Measurements from ENCODE around the gene RCAN2. TPM values are rescaled to one million over a fixed set of nuclear protein-coding genes. Genes with fewer than 3 reads are reported as not detected.
"Not testable (repeated sequence)": the region's sequence is repeated elsewhere in the genome, so short reads cannot be mapped to it uniquely, and the experiment has no call there.

Gene RCAN2
- polyA plus RNA-seq, 3 donors from 2014 or later: not detected

GRCh38 chr6:46340246-46340645 is 151.0 kb downstream of the RCAN2 start:
- H3K9me3 Mint-ChIP-seq: peaks cover 0 to 6% (median 0%) of the 10 kb centered on the region in 6 donors
- no peaks in the 10 kb centered on the region for H3K4me1 Mint-ChIP-seq
- H3K27me3 Mint-ChIP-seq (ENCODE audit: low read depth in 3 of 3): peaks cover 0 to 3% (median 3%) of the 10 kb centered on the region in 3 donors
- H3K36me3 Mint-ChIP-seq: peaks cover 0 to 4% (median 0%) of the 10 kb centered on the region in 3 donors
- H3K27ac Mint-ChIP-seq: no peak overlapping the region
- no peak for DNase-seq
- no peak overlapping the region for H3K4me3 Mint-ChIP-seq

GRCh38 chr6:46338131-46338530 is 153.1 kb downstream of the RCAN2 start:
- Mint-ChIP-seq H3K27me3 (ENCODE audit: low read depth in 3 of 3) (peaks cover 0 to 7% (median 5%) of the 10 kb centered on the region in 3 donors), H3K4me3 (no peak overlapping the region), H3K27ac (no peak overlapping the region), H3K9me3 (peaks cover 0 to 6% (median 0%) of the 10 kb centered on the region in 6 donors), H3K36me3 (peaks cover 0 to 4% (median 0%) of the 10 kb centered on the region in 3 donors), H3K4me1 (no peaks in the 10 kb centered on the region)
- no peak for DNase-seq

GRCh38 chr6:46334442-46334841 is 156.8 kb downstream of the RCAN2 start:
- H3K36me3 Mint-ChIP-seq: no peaks in the 10 kb centered on the region
- no peak overlapping the region for H3K27ac Mint-ChIP-seq
- H3K27me3 Mint-ChIP-seq (ENCODE audit: low read depth in 3 of 3): peaks cover 1 to 7% (median 3%) of the 10 kb centered on the region in 3 donors
- no peak for DNase-seq
- H3K4me1 Mint-ChIP-seq: no peaks in the 10 kb centered on the region
- H3K4me3 Mint-ChIP-seq: no peak overlapping the region
- H3K9me3 Mint-ChIP-seq: peaks cover 0 to 2% (median 0%) of the 10 kb centered on the region in 6 donors

GRCh38 chr6:46333481-46333880 is 157.8 kb downstream of the RCAN2 start:
- no peak overlapping the region for H3K27ac Mint-ChIP-seq
- H3K4me1 Mint-ChIP-seq: no peaks in the 10 kb centered on the region
- peaks cover 1 to 7% (median 3%) of the 10 kb centered on the region in 3 donors for H3K27me3 Mint-ChIP-seq (ENCODE audit: low read depth in 3 of 3)
- no peak for DNase-seq
- no peak overlapping the region for H3K4me3 Mint-ChIP-seq
- H3K9me3 Mint-ChIP-seq: peaks cover 0 to 2% (median 0%) of the 10 kb centered on the region in 6 donors
- H3K36me3 Mint-ChIP-seq: no peaks in the 10 kb centered on the region

- H3K27me3 Mint-ChIP-seq (ENCODE audit: low read depth in 3 of 3); H3K36me3 Mint-ChIP-seq; H3K27ac Mint-ChIP-seq; DNase-seq; H3K4me3 Mint-ChIP-seq; H3K9me3 Mint-ChIP-seq; H3K4me1 Mint-ChIP-seq: not testable (repeated sequence)
Observed at GRCh38 chr6:46332448-46332847, 158.8 kb downstream of the RCAN2 start.

GRCh38 chr6:46331461-46331860 is 159.8 kb downstream of the RCAN2 start:
- Mint-ChIP-seq H3K9me3 (peaks cover 0 to 2% (median 0%) of the 10 kb centered on the region in 6 donors), H3K4me1 (no peaks in the 10 kb centered on the region), H3K4me3 (no peak overlapping the region), H3K36me3 (no peaks in the 10 kb centered on the region), H3K27me3 (ENCODE audit: low read depth in 3 of 3) (peaks cover 1 to 7% (median 3%) of the 10 kb centered on the region in 3 donors), H3K27ac (no peak overlapping the region)
- no peak for DNase-seq

- Mint-ChIP-seq H3K4me1 (peaks cover 12 to 17% of the 10 kb centered on the region in 2 donors), H3K4me3 (no peak overlapping the region), H3K9me3 (peaks cover 0 to 2% (median 0%) of the 10 kb centered on the region in 6 donors), H3K27me3 (ENCODE audit: low read depth in 3 of 3) (peaks cover 1 to 4% (median 3%) of the 10 kb centered on the region in 3 donors), H3K36me3 (no peaks in the 10 kb centered on the region), H3K27ac (no peak overlapping the region)
- DNase-seq: no peak
Observed at GRCh38 chr6:46329568-46329967, 161.7 kb downstream of the RCAN2 start.

GRCh38 chr6:46327779-46328178 is 163.5 kb downstream of the RCAN2 start:
- Mint-ChIP-seq H3K9me3 (no peaks in the 10 kb centered on the region), H3K27ac (no peak overlapping the region), H3K36me3 (no peaks in the 10 kb centered on the region), H3K27me3 (ENCODE audit: low read depth in 3 of 3) (peaks cover 0 to 2% (median 0%) of the 10 kb centered on the region in 3 donors), H3K4me1 (peaks cover 14 to 17% of the 10 kb centered on the region in 2 donors), H3K4me3 (no peak overlapping the region)
- DNase-seq: no peak

GRCh38 chr6:46325561-46326530 is 165.4 kb downstream of the RCAN2 start:
- peaks cover 0 to 1% (median 0%) of the 10 kb centered on the region in 3 donors for H3K27me3 Mint-ChIP-seq (ENCODE audit: low read depth in 3 of 3)
- peak overlapping the region in 1 of 5 donors; percentile 80 for H3K4me3 Mint-ChIP-seq
- peak in 2 of 3 donors; percentile 0 to 58 for DNase-seq
- H3K36me3 Mint-ChIP-seq: no peaks in the 10 kb centered on the region
- peak overlapping the region in 2 of 6 donors; percentile 55 to 81 for H3K27ac Mint-ChIP-seq
- no peaks in the 10 kb centered on the region for H3K9me3 Mint-ChIP-seq
- H3K4me1 Mint-ChIP-seq: peaks cover 14 to 17% of the 10 kb centered on the region in 2 donors

GRCh38 chr6:46324706-46325105 is 166.5 kb downstream of the RCAN2 start:
- peak overlapping the region in 1 of 5 donors; percentile 80 for H3K4me3 Mint-ChIP-seq
- H3K4me1 Mint-ChIP-seq: peaks cover 14 to 17% of the 10 kb centered on the region in 2 donors
- peak overlapping the region in 2 of 6 donors; percentile 55 to 81 for H3K27ac Mint-ChIP-seq
- no peak for DNase-seq
- no peaks in the 10 kb centered on the region for H3K27me3 Mint-ChIP-seq (ENCODE audit: low read depth in 3 of 3)
- no peaks in the 10 kb centered on the region for H3K9me3 Mint-ChIP-seq
- no peaks in the 10 kb centered on the region for H3K36me3 Mint-ChIP-seq

- Mint-ChIP-seq H3K4me1 (peaks cover 14 to 17% of the 10 kb centered on the region in 2 donors), H3K9me3 (no peaks in the 10 kb centered on the region), H3K27me3 (ENCODE audit: low read depth in 3 of 3) (no peaks in the 10 kb centered on the region), H3K4me3 (peak overlapping the region in 1 of 5 donors; percentile 67), H3K27ac (peak overlapping the region in 2 of 6 donors; percentile 52 to 58), H3K36me3 (no peaks in the 10 kb centered on the region)
- DNase-seq: no peak
Observed at GRCh38 chr6:46323966-46324622, 167.2 kb downstream of the RCAN2 start.

- Mint-ChIP-seq H3K27ac (peak overlapping the region in 2 of 6 donors; percentile 41 to 50), H3K4me3 (peak overlapping the region in 1 of 5 donors; percentile 67), H3K4me1 (peaks cover 14 to 17% of the 10 kb centered on the region in 2 donors), H3K27me3 (ENCODE audit: low read depth in 3 of 3) (no peaks in the 10 kb centered on the region), H3K36me3 (no peaks in the 10 kb centered on the region), H3K9me3 (no peaks in the 10 kb centered on the region)
- DNase-seq: no peak
Observed at GRCh38 chr6:46323312-46323965, 167.8 kb downstream of the RCAN2 start.

- Mint-ChIP-seq H3K9me3 (no peaks in the 10 kb centered on the region), H3K4me1 (peaks cover 9% of the 10 kb centered on the region in 2 donors), H3K4me3 (no peak overlapping the region), H3K27me3 (ENCODE audit: low read depth in 3 of 3) (peaks cover 0 to 2% (median 0%) of the 10 kb centered on the region in 3 donors), H3K27ac (no peak overlapping the region), H3K36me3 (no peaks in the 10 kb centered on the region)
- DNase-seq: no peak
Observed at GRCh38 chr6:46320505-46320904, 170.7 kb downstream of the RCAN2 start.

Data from immature natural killer cell (primary cell).